Activated B cell treated with CpG ODN at 0.5 μM for 24 hours (primary cell): ENCODE data around the gene ZNF521. TPM values are rescaled to one million over a fixed set of nuclear protein-coding genes. Genes with fewer than 3 reads are reported as not detected.

Source experiments
- ATAC-seq: fragments of 200-7000 bp; cut with Tn5 transposase; one replicate; pipeline ENCODE4 v1.10.0; 2021; ENCODE audit warnings: low read depth, mild to moderate bottlenecking, moderate library complexity
- CTCF ChIA-PET: fragments of 350-600 bp; sonication (Branson Sonifier 250); formaldehyde crosslinking; loops from one replicate; lab custom pipeline; 2021; ENCODE audit warnings: antibody characterized with exemption; lab: Charles Lee
- POLR2A ChIA-PET: fragments of 350-600 bp; sonication (Branson Sonifier 250); formaldehyde crosslinking; loops from one replicate; lab custom pipeline; 2021; ENCODE audit warnings: antibody characterized with exemption; lab: Charles Lee
- DNase-seq: peaks from one replicate; pipeline ENCODE4 v3.0.0; 2022
- H3K27ac Mint-ChIP-seq: one replicate; pipeline ENCODE4 v1.8.0; 2020; ENCODE audit warnings: mixed read lengths
- H3K27me3 Mint-ChIP-seq: one replicate; pipeline ENCODE4 v1.8.0; 2021; ENCODE audit warnings: mixed read lengths
- H3K36me3 Mint-ChIP-seq: one replicate; pipeline ENCODE4 v1.8.0; 2021; ENCODE audit warnings: low read depth, mixed read lengths
- H3K4me1 Mint-ChIP-seq: one replicate; pipeline ENCODE4 v1.8.0; 2021; ENCODE audit warnings: mixed read lengths
- H3K4me3 Mint-ChIP-seq: one replicate; pipeline ENCODE4 v1.8.0; 2020; ENCODE audit warnings: mild to moderate bottlenecking, mixed read lengths
- H3K9me3 Mint-ChIP-seq: one replicate; pipeline ENCODE4 v1.8.0; 2020; ENCODE audit warnings: mixed read lengths
- CTCF ChIP-seq: fragments of 200-600 bp; IDR thresholded peaks from one replicate; pipeline ENCODE4 v1.8.0; 2022; ENCODE audit warnings: antibody characterized with exemption, mild to moderate bottlenecking
- intact Hi-C: fragments of 100-400 bp; cut with micrococcal nuclease; formaldehyde crosslinking; loops from one replicate; pipeline ENCODE4 v1.15.1; 2024
- total RNA-seq: library from RNA; stranded (reverse); gene quantifications from 2 replicates; pipeline ENCODE4 v1.2.3, GENCODE V29; 2022

The ZNF521 gene
- total RNA-seq, 1 donor from 2014 or later: 0.16 TPM

DNA sequence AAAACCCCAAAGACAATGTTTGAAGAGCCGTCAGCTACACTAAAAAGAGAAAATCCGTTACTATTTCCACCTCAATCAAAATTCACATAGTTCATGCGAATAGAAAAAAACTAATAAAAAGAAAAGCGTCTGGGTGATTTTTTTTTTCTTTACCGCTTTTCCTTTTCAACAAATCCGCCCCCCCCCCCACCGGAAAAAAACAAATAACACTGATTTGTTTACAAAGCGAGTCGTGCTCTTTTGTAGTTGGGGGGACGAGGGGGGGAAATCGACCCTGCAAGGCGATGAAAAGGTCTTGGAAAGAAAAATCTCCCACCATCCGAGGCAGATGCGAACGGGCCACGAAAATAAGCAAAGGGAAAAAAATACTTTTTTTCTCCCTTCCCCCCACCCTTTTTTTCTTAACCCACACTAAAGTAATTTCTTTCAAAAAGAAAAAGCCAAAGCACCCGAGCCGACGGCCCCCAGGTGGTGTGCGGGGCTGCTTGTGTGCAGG, 638 bp downstream of the ZNF521 start:
- peaks cover 42% of the 10 kb centered on the region for H3K27me3 Mint-ChIP-seq

DNA sequence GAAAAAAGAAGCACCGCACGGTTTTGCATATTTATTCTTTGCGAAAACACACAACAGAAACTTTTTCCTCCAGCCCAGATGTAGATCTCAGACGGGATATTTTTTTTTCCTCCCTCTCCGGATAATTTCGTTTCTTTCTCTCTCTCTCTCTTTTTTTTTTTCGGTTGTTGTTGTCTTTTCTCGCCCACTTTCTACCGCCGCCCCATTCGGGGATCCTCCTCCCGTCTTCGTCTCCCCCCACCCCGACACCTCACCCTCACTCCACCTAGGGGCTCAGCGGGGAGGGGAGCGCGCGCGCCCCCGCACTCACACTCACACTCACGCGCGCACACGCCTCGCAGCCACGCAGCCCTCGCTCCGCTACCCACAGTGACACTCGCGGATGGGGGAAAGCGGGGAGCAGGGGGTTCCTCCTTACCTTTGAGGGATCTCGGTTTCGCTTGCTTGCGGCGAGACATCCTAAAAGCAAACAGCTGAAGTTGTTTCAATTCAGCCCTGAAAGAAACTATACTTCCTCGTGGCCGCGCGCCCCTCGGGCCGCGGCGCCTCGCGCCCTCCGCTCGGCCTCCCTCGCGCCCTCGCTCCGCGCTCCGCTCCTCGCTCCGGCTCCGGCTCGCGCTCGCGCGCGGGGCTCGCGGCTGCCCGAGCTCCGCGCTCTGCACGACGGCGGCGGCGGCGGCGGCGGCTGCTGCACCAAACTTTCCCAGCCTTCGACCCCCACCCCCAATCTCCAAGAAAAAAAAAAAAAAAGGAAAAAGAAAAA, 1.3 kb downstream of the ZNF521 start:
- no peaks in the 10 kb centered on the region for H3K9me3 Mint-ChIP-seq
- intact Hi-C loops: loop anchor here (2.0 to 5.0 kb wide), 4 partner anchors 167 to 953 kb away; partner anchors contain the start of genes OSBPL1A, SS18 and TAF4B
- peak overlapping the region; percentile 87 for H3K4me3 Mint-ChIP-seq
- ChIA-PET POLR2A (no interaction called here), CTCF (no interaction called here)
- peak overlapping the region; percentile 66 for H3K27ac Mint-ChIP-seq
- TF ChIP-seq CTCF: no peak
- peaks cover 2% of the 10 kb centered on the region for H3K36me3 Mint-ChIP-seq
- peaks cover 47% of the 10 kb centered on the region for H3K27me3 Mint-ChIP-seq
- DNase-seq (peak; percentile 21), ATAC-seq (peak; percentile 15)
- peaks cover 23% of the 10 kb centered on the region for H3K4me1 Mint-ChIP-seq

More for the DNA sequence above, 638 bp downstream of the ZNF521 start:
- no peak overlapping the region for H3K27ac Mint-ChIP-seq
- TF ChIP-seq CTCF: no peak
- no peak for DNase-seq
- no peaks in the 10 kb centered on the region for H3K9me3 Mint-ChIP-seq
- peak overlapping the region; percentile 75 for H3K4me3 Mint-ChIP-seq
- POLR2A ChIA-PET: no interaction called here
- CTCF ChIA-PET: no interaction called here
- H3K36me3 Mint-ChIP-seq: peaks cover 2% of the 10 kb centered on the region
- intact Hi-C loops: loop anchor here (2.0 to 5.0 kb wide), 4 partner anchors 166 to 954 kb away; partner anchors contain the start of genes OSBPL1A, SS18 and TAF4B
- peaks cover 23% of the 10 kb centered on the region for H3K4me1 Mint-ChIP-seq
- no peak for ATAC-seq

DNA sequence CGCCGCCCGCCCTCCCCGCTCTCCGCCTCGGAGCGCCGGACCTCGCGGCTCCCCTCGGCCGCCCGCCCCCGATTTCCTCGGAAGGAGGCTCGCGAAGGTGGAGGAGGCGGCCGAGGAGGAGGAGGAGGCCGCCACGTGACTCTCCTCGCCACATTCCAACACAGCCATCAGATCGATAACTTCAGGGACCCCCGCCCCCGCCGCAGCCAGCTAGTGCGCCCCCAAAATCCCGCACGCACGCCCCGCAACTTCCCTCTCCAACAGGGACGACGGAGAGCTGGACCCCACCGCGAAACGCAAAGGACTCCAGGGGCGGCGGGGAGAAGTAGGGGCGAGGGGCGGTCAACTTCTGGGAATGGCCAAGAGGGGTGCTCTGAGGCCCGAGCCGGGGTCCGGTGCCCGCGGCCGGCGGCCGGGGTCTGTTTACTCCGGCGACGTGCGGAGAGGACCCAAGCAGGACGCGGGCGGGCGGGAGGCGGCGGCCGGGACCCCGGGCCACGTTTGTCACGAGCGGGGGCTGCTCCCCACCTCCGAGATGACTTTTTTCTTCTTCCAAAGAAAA, 2.0 kb downstream of the ZNF521 start:
- no peaks in the 10 kb centered on the region for H3K9me3 Mint-ChIP-seq
- TF ChIP-seq CTCF: no peak
- peaks cover 23% of the 10 kb centered on the region for H3K4me1 Mint-ChIP-seq
- no peak for ATAC-seq
- H3K27me3 Mint-ChIP-seq: peaks cover 52% of the 10 kb centered on the region
- H3K27ac Mint-ChIP-seq: no peak overlapping the region
- DNase-seq: no peak
- peak overlapping the region; percentile 87 for H3K4me3 Mint-ChIP-seq
- H3K36me3 Mint-ChIP-seq: peaks cover 2% of the 10 kb centered on the region
- intact Hi-C loops: loop anchor here (2.0 to 10.0 kb wide), 5 partner anchors 167 to 1195 kb away; partner anchors contain the start of genes KCTD1, OSBPL1A, SS18 and TAF4B
- ChIA-PET CTCF (no interaction called here), POLR2A (no interaction called here)

GRCh38 chr18:25349131-25349925, 2.6 kb downstream of the ZNF521 start:
- Mint-ChIP-seq H3K4me3 (peak overlapping the region; percentile 77), H3K27ac (no peak overlapping the region)
- POLR2A ChIA-PET: no interaction called here

More at GRCh38 chr18:25349131-25349925, 2.6 kb downstream of the ZNF521 start:
- intact Hi-C loops: loop anchor here (10.0 kb wide), 1 partner anchor 1195 kb away; the partner anchor contains the start of gene KCTD1
- no peaks in the 10 kb centered on the region for H3K9me3 Mint-ChIP-seq
- H3K27me3 Mint-ChIP-seq: peaks cover 56% of the 10 kb centered on the region
- no peak for ATAC-seq
- DNase-seq: peak; percentile 28
- CTCF ChIA-PET: no interaction called here
- peaks cover 2% of the 10 kb centered on the region for H3K36me3 Mint-ChIP-seq
- TF ChIP-seq CTCF: no peak
- peaks cover 23% of the 10 kb centered on the region for H3K4me1 Mint-ChIP-seq
